ENCODE data around the gene PGA5.

PGA5 gene

GRCh38 chr11:61264371-61264770 is 23.4 kb downstream of the PGA5 start (continued):
- TF ChIP-seq PATZ1 (CRISPR knock-in tag; IDR thresholded peaks at IDR 0.05; ENCODE audit: borderline replicate concordance): no peak

GRCh38 chr11:61264795-61265194 is 23.8 kb downstream of the PGA5 start:
- TF ChIP-seq ZFP30 (CRISPR knock-in tag; IDR thresholded peaks at IDR 0.05): no peak
- no peak for TF ChIP-seq ZNF565 (CRISPR knock-in tag; conservative IDR thresholded peaks at IDR 0.05; ENCODE audit: low read depth)
- no peak for TF ChIP-seq ARNTL (CRISPR knock-in tag; IDR thresholded peaks at IDR 0.05; ENCODE audit: borderline replicate concordance, low read depth)
- no peak for TF ChIP-seq PPARA (CRISPR knock-in tag; IDR thresholded peaks at IDR 0.05; ENCODE audit: borderline replicate concordance)
- no peak for TF ChIP-seq BACH2 (CRISPR knock-in tag; IDR thresholded peaks at IDR 0.05; ENCODE audit: borderline replicate concordance)
- no peak for TF ChIP-seq TSHZ2 (CRISPR knock-in tag; IDR thresholded peaks at IDR 0.05)
- TF ChIP-seq ZFP3 (CRISPR knock-in tag; IDR thresholded peaks at IDR 0.05): no peak
- no peak for TF ChIP-seq ISL1 (CRISPR knock-in tag; IDR thresholded peaks at IDR 0.05)
- no peak for TF ChIP-seq TCF4 (CRISPR knock-in tag; IDR thresholded peaks at IDR 0.05; ENCODE audit: borderline replicate concordance)
- no peak for TF ChIP-seq ZC3H10 (CRISPR knock-in tag; IDR thresholded peaks at IDR 0.05)
- TF ChIP-seq RARB (CRISPR knock-in tag; IDR thresholded peaks at IDR 0.05): no peak
- TF ChIP-seq OSR1 (CRISPR knock-in tag; IDR thresholded peaks at IDR 0.05): no peak
- TF ChIP-seq CSRNP3 (CRISPR knock-in tag; IDR thresholded peaks at IDR 0.05): no peak
- TF ChIP-seq TOX (CRISPR knock-in tag; IDR thresholded peaks at IDR 0.05; ENCODE audit: borderline replicate concordance): no peak
- TF ChIP-seq ESRRG (CRISPR knock-in tag; IDR thresholded peaks at IDR 0.05): no peak
- TF ChIP-seq PATZ1 (CRISPR knock-in tag; IDR thresholded peaks at IDR 0.05; ENCODE audit: borderline replicate concordance): no peak
- no peak for TF ChIP-seq CREB5 (CRISPR knock-in tag; IDR thresholded peaks at IDR 0.05; ENCODE audit: low read depth)
- no peak for TF ChIP-seq CSDC2 (CRISPR knock-in tag; IDR thresholded peaks at IDR 0.05)
- TF ChIP-seq ZNF8 (CRISPR knock-in tag; IDR thresholded peaks at IDR 0.05): no peak
- no peak for TF ChIP-seq GLIS3 (CRISPR knock-in tag; IDR thresholded peaks at IDR 0.05)
- ATAC-seq: no peak

GRCh38 chr11:61265357-61265756 is 24.4 kb downstream of the PGA5 start:
- ATAC-seq: no peak
- TF ChIP-seq ZFP3 (CRISPR knock-in tag; IDR thresholded peaks at IDR 0.05): no peak
- TF ChIP-seq ZFP30 (CRISPR knock-in tag; IDR thresholded peaks at IDR 0.05): no peak
- TF ChIP-seq ZC3H10 (CRISPR knock-in tag; IDR thresholded peaks at IDR 0.05): no peak
- TF ChIP-seq PATZ1 (CRISPR knock-in tag; IDR thresholded peaks at IDR 0.05; ENCODE audit: borderline replicate concordance): no peak
- no peak for TF ChIP-seq ESRRG (CRISPR knock-in tag; IDR thresholded peaks at IDR 0.05)
- TF ChIP-seq ZNF8 (CRISPR knock-in tag; IDR thresholded peaks at IDR 0.05): no peak
- TF ChIP-seq GLIS3 (CRISPR knock-in tag; IDR thresholded peaks at IDR 0.05): no peak
- no peak for TF ChIP-seq TSHZ2 (CRISPR knock-in tag; IDR thresholded peaks at IDR 0.05)
- no peak for TF ChIP-seq CSRNP3 (CRISPR knock-in tag; IDR thresholded peaks at IDR 0.05)
- no peak for TF ChIP-seq ZNF70 (CRISPR knock-in tag; IDR thresholded peaks at IDR 0.05)
- TF ChIP-seq SNAI2 (CRISPR knock-in tag; IDR thresholded peaks at IDR 0.05): no peak
